Upper lobe of left lung (tissue), 6 donors: ENCODE measurements around the gene ATP10A. TPM values are rescaled to one million over a fixed set of nuclear protein-coding genes. Genes with fewer than 3 reads are reported as not detected.

Source experiments
- ATAC-seq, 2 donors: fragments of 200-7000 bp; cut with Tn5 transposase; one replicate each; pipeline ENCODE4 v1.9.1; 2022; ENCODE audit warnings: mild to moderate bottlenecking in 2 of 2, moderate library complexity in 2 of 2; ENCODE audit not compliant: low FRiP score in 2 of 2
- DNase-seq, 2 donors: peaks; one replicate each; pipeline ENCODE4 v3.0.0-alpha.2; 2019 to 2020
- H3K27ac ChIP-seq, 4 donors: fragments of 200-600 bp; sonication (generic); one replicate each; pipeline ENCODE4 v1.5.1; 2016 to 2019
- H3K27me3 ChIP-seq, 4 donors: fragments of 200-600 bp; sonication (generic); one replicate each; pipeline ENCODE4 v1.5.1; 2017 to 2019
- H3K36me3 ChIP-seq, 4 donors: fragments of 200-600 bp; sonication (generic); one replicate each; pipeline ENCODE4 v1.5.1; 2016 to 2019
- H3K4me1 ChIP-seq, 4 donors: fragments of 200-600 bp; sonication (generic); one replicate each; pipeline ENCODE4 v1.5.1; 2018 to 2019
- H3K4me3 ChIP-seq, 4 donors: fragments of 200-600 bp; sonication (generic); one replicate each; pipeline ENCODE4 v1.5.1; 2017 to 2019; ENCODE audit warnings: mild to moderate bottlenecking in 2 of 4, moderate library complexity in 1 of 4
- H3K9me3 ChIP-seq, 4 donors: fragments of 200-600 bp; sonication (generic); one replicate each; pipeline ENCODE4 v1.5.1; 2018 to 2019
- CTCF ChIP-seq, 6 experiments: fragments of 450-650 bp in 4 of 6; fragments of 200-600 bp in 2 of 6; sonication (generic) in 2 of 6; IDR thresholded peaks; one replicate each; pipeline ENCODE4 v1.5.1; 2016 to 2019; ENCODE audit warnings: antibody characterized with exemption in 6 of 6
- EP300 ChIP-seq, 4 donors: sonication (generic); formaldehyde crosslinking; IDR thresholded peaks; one replicate each; pipeline ENCODE4 v1.5.1; 2017; ENCODE audit warnings: antibody characterized with exemption in 4 of 4, control low read depth in 2 of 4
- POLR2A ChIP-seq, 4 donors: fragments of 450-650 bp; IDR thresholded peaks; one replicate each; pipeline ENCODE4 v1.5.1; 2016 to 2017; ENCODE audit warnings: antibody characterized with exemption in 4 of 4, mild to moderate bottlenecking in 2 of 4
- POLR2AphosphoS5 ChIP-seq, 2 donors: sonication (generic); formaldehyde crosslinking; IDR thresholded peaks; one replicate each; pipeline ENCODE4 v1.5.1; 2017; ENCODE audit warnings: antibody characterized with exemption in 2 of 2
- WGBS, 2 donors: methylation state at CpG; one replicate each; pipeline ENCODE4 v1.1.5; 2017 to 2018; 5-methylcytosine and 5-hydroxymethylcytosine counted together
- total RNA-seq, 6 donors: library from RNA; depleted of rRNA in 4 of 6; stranded (reverse); fragments of >200 nt in 4 of 6; gene quantifications; one replicate each; pipeline versions ENCODE4 v1.1.0 to v1.2.1, GENCODE V29; 2016 to 2021
- donor health status: DM: no; HTN: no; CAD: no; lungs with moderate emphysema.
- donor health status: DM: no; HTN: yes; CAD: no; lungs with severe emphysema.

Gene ATP10A
- total RNA-seq, 6 donors from 2014 or later, result 17.8 to 62.4 (median 32.3) TPM

GRCh38 chr15:25731411-25731810 is 131.7 kb downstream of the ATP10A start:
- Histone ChIP-seq H3K9me3 (no peaks in the 10 kb centered on the region), H3K27me3 (no peaks in the 10 kb centered on the region), H3K4me1 (no peaks in the 10 kb centered on the region), H3K27ac (no peak overlapping the region), H3K36me3 (no peaks in the 10 kb centered on the region), H3K4me3 (no peak overlapping the region)
- DNase-seq (no peak), ATAC-seq (no peak)
- TF ChIP-seq EP300 (IDR thresholded peaks at IDR 0.05) (no peak), POLR2A (IDR thresholded peaks at IDR 0.05) (no peak), CTCF (IDR thresholded peaks at IDR 0.05) (no peak), POLR2AphosphoS5 (IDR thresholded peaks at IDR 0.05) (no peak)
- WGBS, 2 donors, result 72 to 82% methylated on average over 2 of the region's 2 CpGs

- no peaks in the 10 kb centered on the region for H3K27me3 ChIP-seq
- H3K27ac ChIP-seq, result no peak overlapping the region
- no peak for ATAC-seq
- no peak for DNase-seq
- no peaks in the 10 kb centered on the region for H3K9me3 ChIP-seq
- no peak for TF ChIP-seq POLR2A (IDR thresholded peaks at IDR 0.05)
- TF ChIP-seq CTCF (IDR thresholded peaks at IDR 0.05), result no peak
- TF ChIP-seq EP300 (IDR thresholded peaks at IDR 0.05), result no peak
- TF ChIP-seq POLR2AphosphoS5 (IDR thresholded peaks at IDR 0.05), result no peak
- 89% methylated on average over 6 of the region's 6 CpGs for WGBS, 2 donors
- no peaks in the 10 kb centered on the region for H3K4me1 ChIP-seq
- no peaks in the 10 kb centered on the region for H3K36me3 ChIP-seq
- H3K4me3 ChIP-seq, result no peak overlapping the region
Observed at GRCh38 chr15:25730918-25731317, 132.2 kb downstream of the ATP10A start.

GRCh38 chr15:25728816-25729215 is 134.3 kb downstream of the ATP10A start:
- TF ChIP-seq POLR2AphosphoS5 (IDR thresholded peaks at IDR 0.05), result no peak
- TF ChIP-seq EP300 (IDR thresholded peaks at IDR 0.05), result no peak
- TF ChIP-seq POLR2A (IDR thresholded peaks at IDR 0.05), result no peak
- no peak for TF ChIP-seq CTCF (IDR thresholded peaks at IDR 0.05)
- ATAC-seq (no peak), DNase-seq (peak in 1 of 2 donors; percentile 27)
- Histone ChIP-seq H3K36me3 (no peaks in the 10 kb centered on the region), H3K9me3 (no peaks in the 10 kb centered on the region), H3K4me3 (no peak overlapping the region), H3K27me3 (no peaks in the 10 kb centered on the region), H3K4me1 (no peaks in the 10 kb centered on the region), H3K27ac (no peak overlapping the region)
- 84 to 87% methylated on average over 15 of the region's 15 CpGs for WGBS, 2 donors

GRCh38 chr15:25727867-25728600 is 135.1 kb downstream of the ATP10A start:
- TF ChIP-seq EP300 (IDR thresholded peaks at IDR 0.05) (no peak), POLR2A (IDR thresholded peaks at IDR 0.05) (no peak), POLR2AphosphoS5 (IDR thresholded peaks at IDR 0.05) (no peak), CTCF (IDR thresholded peaks at IDR 0.05) (no peak)
- Histone ChIP-seq H3K4me3 (no peak overlapping the region), H3K27ac (no peak overlapping the region), H3K4me1 (no peaks in the 10 kb centered on the region), H3K27me3 (no peaks in the 10 kb centered on the region), H3K9me3 (no peaks in the 10 kb centered on the region), H3K36me3 (no peaks in the 10 kb centered on the region)
- WGBS, 2 donors, result 85 to 90% methylated on average over 15 to 18 of the region's 18 CpGs
- DNase-seq (no peak), ATAC-seq (no peak)

- Histone ChIP-seq H3K4me1 (no peaks in the 10 kb centered on the region), H3K36me3 (no peaks in the 10 kb centered on the region), H3K4me3 (no peak overlapping the region), H3K27ac (no peak overlapping the region), H3K9me3 (no peaks in the 10 kb centered on the region), H3K27me3 (no peaks in the 10 kb centered on the region)
- TF ChIP-seq POLR2AphosphoS5 (IDR thresholded peaks at IDR 0.05) (no peak), CTCF (IDR thresholded peaks at IDR 0.05) (no peak), POLR2A (IDR thresholded peaks at IDR 0.05) (no peak), EP300 (IDR thresholded peaks at IDR 0.05) (no peak)
- ATAC-seq, result no peak
- DNase-seq, result peak in 1 of 2 donors; percentile 44
- WGBS, 2 donors, result 93 to 95% methylated on average over 8 to 15 of the region's 15 CpGs
Observed at GRCh38 chr15:25727116-25727515, 136.0 kb downstream of the ATP10A start.
